Activated CD8-positive, alpha-beta T cell treated with anti-CD3 and anti-CD28 coated beads for 36 hours (primary cell): Measurements from ENCODE around the gene SLC35C1. TPM values are rescaled to one million over a fixed set of nuclear protein-coding genes. Genes with fewer than 3 reads are reported as not detected.

Experiments
- ATAC-seq: fragments of 200-7000 bp; cut with Tn5 transposase; one replicate; pipeline ENCODE4 v1.10.0; 2021; ENCODE audit warnings: mild to moderate bottlenecking, moderate library complexity
- CTCF ChIA-PET: fragments of 350-600 bp; sonication (Branson Sonifier 250); formaldehyde crosslinking; loops from one replicate; lab custom pipeline; 2021; ENCODE audit warnings: antibody characterized with exemption; lab: Charles Lee
- POLR2A ChIA-PET: fragments of 350-600 bp; sonication (Branson Sonifier 250); formaldehyde crosslinking; loops from one replicate; lab custom pipeline; 2021; ENCODE audit warnings: antibody characterized with exemption; lab: Charles Lee
- DNase-seq: peaks from one replicate; pipeline ENCODE4 v3.0.0-alpha.2; 2020
- H3K27ac Mint-ChIP-seq: one replicate; pipeline ENCODE4 v1.8.0; 2021; ENCODE audit warnings: mild to moderate bottlenecking, mixed read lengths
- H3K27me3 Mint-ChIP-seq: one replicate; pipeline ENCODE4 v1.8.0; 2021; ENCODE audit warnings: mixed read lengths
- H3K36me3 Mint-ChIP-seq: one replicate; pipeline ENCODE4 v1.8.0; 2021; ENCODE audit warnings: low read depth, mixed read lengths
- H3K4me1 Mint-ChIP-seq: one replicate; pipeline ENCODE4 v1.8.0; 2021; ENCODE audit warnings: low read depth, mixed read lengths
- H3K4me3 Mint-ChIP-seq: one replicate; pipeline ENCODE4 v1.8.0; 2021; ENCODE audit warnings: mild to moderate bottlenecking, moderate library complexity, mixed read lengths
- H3K9me3 Mint-ChIP-seq: one replicate; pipeline ENCODE4 v1.8.0; 2021; ENCODE audit warnings: mixed read lengths
- intact Hi-C: fragments of 100-400 bp; cut with micrococcal nuclease; formaldehyde crosslinking; loops from one replicate; pipeline ENCODE4 v1.10.0; 2022
- total RNA-seq, 2 experiments: library from RNA; stranded (reverse); gene quantifications; one replicate each; pipeline ENCODE4 v1.2.3, GENCODE V29; 2021
- TF ChIP-seq, protein P1 (sequence below): fragments of 200-600 bp; IDR thresholded peaks from one replicate; pipeline ENCODE4 v1.8.0; 2022; ENCODE audit warnings: antibody characterized with exemption, mild to moderate bottlenecking

SLC35C1 gene
- total RNA-seq, 2 experiments from 2014 or later, result 9.3 to 9.4 TPM

DNA sequence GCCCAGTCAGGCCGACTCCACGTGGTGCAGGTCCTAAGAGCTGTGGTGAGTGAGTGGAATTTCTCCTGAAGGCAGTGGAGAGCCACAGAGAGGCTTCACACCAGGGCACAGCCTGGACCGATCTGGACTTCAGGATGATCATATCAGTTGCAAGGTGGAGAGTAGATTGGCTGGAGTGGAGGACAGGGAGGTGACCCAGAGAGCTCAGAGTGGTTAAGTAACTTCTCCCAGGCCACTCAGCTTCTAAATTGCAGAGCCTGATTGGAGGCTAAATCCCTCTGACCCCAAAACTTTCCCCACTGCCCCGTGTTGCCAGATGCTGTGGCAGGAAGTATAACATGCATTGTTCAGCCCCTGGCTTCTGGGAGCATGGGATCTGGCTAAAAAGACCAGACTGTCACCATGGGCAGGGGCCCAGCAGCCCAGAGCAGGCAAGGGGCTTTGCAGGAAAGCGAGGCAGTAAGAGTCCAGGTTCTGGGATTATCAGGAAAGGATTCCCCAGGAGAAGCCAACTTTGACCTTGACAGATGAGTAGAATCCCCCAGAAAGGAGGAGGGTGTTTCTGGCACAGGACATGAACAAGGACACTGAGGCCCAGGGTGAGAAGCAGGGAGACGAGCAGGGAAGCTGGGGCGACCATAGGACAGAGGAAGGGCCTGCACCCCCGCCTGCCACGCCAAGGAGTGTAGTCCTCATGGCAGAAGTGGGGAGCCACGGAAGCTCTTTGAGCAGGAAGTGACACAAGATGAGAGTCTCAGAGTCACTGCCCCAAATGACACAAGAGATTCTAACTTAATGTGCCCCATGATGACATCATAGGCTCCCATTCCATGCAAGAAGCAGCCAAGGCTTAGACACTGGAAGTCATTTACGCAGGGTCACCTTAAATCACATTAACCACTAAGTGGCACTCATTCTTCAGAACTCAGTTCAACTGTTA lies 4.8 kb downstream of the SLC35C1 start:
- Mint-ChIP-seq H3K27me3 (no peaks in the 10 kb centered on the region), H3K9me3 (no peaks in the 10 kb centered on the region), H3K4me1 (peaks cover 46% of the 10 kb centered on the region), H3K27ac (peak overlapping the region; percentile 72), H3K4me3 (no peak overlapping the region), H3K36me3 (peaks cover 11% of the 10 kb centered on the region)
- ChIA-PET POLR2A (interaction anchor here (0.6 kb wide), 1 partner anchor 12 kb away, joined by 3 read pairs; no protein-coding TSS in a partner anchor), CTCF (no interaction called here)
- intact Hi-C loops, result no loop called here
- TF ChIP-seq, protein P1, sequence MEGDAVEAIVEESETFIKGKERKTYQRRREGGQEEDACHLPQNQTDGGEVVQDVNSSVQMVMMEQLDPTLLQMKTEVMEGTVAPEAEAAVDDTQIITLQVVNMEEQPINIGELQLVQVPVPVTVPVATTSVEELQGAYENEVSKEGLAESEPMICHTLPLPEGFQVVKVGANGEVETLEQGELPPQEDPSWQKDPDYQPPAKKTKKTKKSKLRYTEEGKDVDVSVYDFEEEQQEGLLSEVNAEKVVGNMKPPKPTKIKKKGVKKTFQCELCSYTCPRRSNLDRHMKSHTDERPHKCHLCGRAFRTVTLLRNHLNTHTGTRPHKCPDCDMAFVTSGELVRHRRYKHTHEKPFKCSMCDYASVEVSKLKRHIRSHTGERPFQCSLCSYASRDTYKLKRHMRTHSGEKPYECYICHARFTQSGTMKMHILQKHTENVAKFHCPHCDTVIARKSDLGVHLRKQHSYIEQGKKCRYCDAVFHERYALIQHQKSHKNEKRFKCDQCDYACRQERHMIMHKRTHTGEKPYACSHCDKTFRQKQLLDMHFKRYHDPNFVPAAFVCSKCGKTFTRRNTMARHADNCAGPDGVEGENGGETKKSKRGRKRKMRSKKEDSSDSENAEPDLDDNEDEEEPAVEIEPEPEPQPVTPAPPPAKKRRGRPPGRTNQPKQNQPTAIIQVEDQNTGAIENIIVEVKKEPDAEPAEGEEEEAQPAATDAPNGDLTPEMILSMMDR, result no peak
- ATAC-seq, result no peak
- no peak for DNase-seq

DNA sequence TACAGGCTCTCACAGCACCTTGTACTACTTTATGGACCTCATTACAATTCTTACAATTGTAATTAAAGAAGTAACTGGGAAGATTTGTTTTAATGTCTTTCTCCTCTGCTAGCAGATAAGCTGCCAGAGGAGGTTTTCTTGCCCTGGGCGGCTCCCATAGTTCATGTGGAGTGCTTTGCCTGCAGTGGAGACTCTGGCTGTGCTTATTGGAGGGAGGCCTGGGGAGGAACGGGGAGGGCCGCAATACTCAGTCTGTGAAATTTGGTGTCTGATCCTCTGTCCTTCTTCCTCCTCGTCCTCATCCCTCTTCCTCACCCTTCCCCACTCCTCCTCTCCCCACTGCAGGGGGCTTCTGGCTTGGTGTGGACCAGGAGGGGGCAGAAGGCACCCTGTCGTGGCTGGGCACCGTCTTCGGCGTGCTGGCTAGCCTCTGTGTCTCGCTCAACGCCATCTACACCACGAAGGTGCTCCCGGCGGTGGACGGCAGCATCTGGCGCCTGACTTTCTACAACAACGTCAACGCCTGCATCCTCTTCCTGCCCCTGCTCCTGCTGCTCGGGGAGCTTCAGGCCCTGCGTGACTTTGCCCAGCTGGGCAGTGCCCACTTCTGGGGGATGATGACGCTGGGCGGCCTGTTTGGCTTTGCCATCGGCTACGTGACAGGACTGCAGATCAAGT lies 5.6 kb downstream of the SLC35C1 start:
- H3K4me3 Mint-ChIP-seq, result no peak overlapping the region
- DNase-seq (no peak), ATAC-seq (no peak)
- H3K36me3 Mint-ChIP-seq, result peaks cover 11% of the 10 kb centered on the region
- H3K27ac Mint-ChIP-seq, result peak overlapping the region; percentile 18
- TF ChIP-seq, protein P1, result no peak
- H3K27me3 Mint-ChIP-seq, result no peaks in the 10 kb centered on the region
- intact Hi-C loops, result no loop called here
- peaks cover 46% of the 10 kb centered on the region for H3K4me1 Mint-ChIP-seq
- H3K9me3 Mint-ChIP-seq, result no peaks in the 10 kb centered on the region
- ChIA-PET POLR2A (interaction anchor here (2.2 kb wide), 1 partner anchor 35 kb away, joined by 5 read pairs; no protein-coding TSS in a partner anchor), CTCF (no interaction called here)

DNA sequence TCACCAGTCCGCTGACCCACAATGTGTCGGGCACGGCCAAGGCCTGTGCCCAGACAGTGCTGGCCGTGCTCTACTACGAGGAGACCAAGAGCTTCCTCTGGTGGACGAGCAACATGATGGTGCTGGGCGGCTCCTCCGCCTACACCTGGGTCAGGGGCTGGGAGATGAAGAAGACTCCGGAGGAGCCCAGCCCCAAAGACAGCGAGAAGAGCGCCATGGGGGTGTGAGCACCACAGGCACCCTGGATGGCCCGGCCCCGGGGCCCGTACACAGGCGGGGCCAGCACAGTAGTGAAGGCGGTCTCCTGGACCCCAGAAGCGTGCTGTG lies 6.1 kb downstream of the SLC35C1 start:
- DNase-seq, result no peak
- TF ChIP-seq, protein P1, result no peak
- POLR2A ChIA-PET, result interaction anchor here (2.2 kb wide), 1 partner anchor 35 kb away, joined by 5 read pairs; no protein-coding TSS in a partner anchor
- ATAC-seq, result no peak
- no peaks in the 10 kb centered on the region for H3K9me3 Mint-ChIP-seq
- H3K36me3 Mint-ChIP-seq, result peaks cover 11% of the 10 kb centered on the region
- H3K4me1 Mint-ChIP-seq, result peaks cover 44% of the 10 kb centered on the region
- no peaks in the 10 kb centered on the region for H3K27me3 Mint-ChIP-seq
- no peak overlapping the region for H3K4me3 Mint-ChIP-seq
- no peak overlapping the region for H3K27ac Mint-ChIP-seq
- CTCF ChIA-PET, result no interaction called here
- intact Hi-C loops, result no loop called here

DNA sequence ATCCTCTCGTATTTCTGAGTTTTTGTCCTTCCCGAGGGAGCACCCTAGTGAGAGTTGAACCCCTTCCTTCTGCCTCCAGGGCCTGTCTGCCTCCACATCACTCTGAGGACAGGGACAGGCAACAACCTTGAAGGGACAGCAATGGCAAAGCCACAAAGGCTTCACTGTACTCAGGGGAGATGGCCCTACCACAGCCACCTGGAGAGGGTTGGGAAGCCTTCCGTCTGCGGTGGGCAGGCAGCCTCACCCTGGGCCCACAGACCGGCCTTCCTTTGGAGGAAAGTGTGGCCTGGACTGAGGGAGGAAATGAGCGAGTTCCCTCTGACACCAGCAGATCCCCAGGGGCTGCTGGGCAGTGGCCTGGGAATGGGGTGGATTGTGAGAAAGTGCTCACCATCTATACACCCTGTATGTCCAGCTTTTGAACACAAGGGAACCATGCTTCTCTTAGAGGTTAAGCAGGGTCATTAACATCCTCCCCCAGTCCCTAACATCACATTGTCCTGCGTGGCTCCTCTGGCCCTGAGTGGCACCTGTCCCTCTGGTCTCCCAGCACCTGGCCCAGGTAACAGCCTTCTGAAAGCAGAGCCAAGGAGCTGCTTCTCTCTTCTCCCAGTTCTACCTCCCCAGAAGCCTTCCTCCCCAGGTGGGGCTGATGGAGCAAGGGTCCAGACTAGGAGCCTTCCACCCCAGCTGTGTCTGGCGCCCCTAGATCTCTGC lies 6.8 kb downstream of the SLC35C1 start:
- ChIA-PET CTCF (no interaction called here), POLR2A (interaction anchor here (1.4 to 2.2 kb wide), 2 partner anchors 13 to 34 kb away, joined by 3 to 5 read pairs; no protein-coding TSS in a partner anchor)
- no peak overlapping the region for H3K4me3 Mint-ChIP-seq
- ATAC-seq (no peak), DNase-seq (no peak)
- H3K36me3 Mint-ChIP-seq, result peaks cover 8% of the 10 kb centered on the region
- peaks cover 37% of the 10 kb centered on the region for H3K4me1 Mint-ChIP-seq
- no peaks in the 10 kb centered on the region for H3K9me3 Mint-ChIP-seq
- no peak overlapping the region for H3K27ac Mint-ChIP-seq
- intact Hi-C loops, result no loop called here
- H3K27me3 Mint-ChIP-seq, result no peaks in the 10 kb centered on the region
- TF ChIP-seq, protein P1, result no peak
